Measurements from ENCODE around the gene UNK. TPM values are rescaled to one million over a fixed set of nuclear protein-coding genes. Genes with fewer than 3 reads are reported as not detected.
"Not testable (repeated sequence)": the region's sequence is repeated elsewhere in the genome, so short reads cannot be mapped to it uniquely, and the experiment has no call there.

The UNK gene
- total RNA-seq, 2 donors from 2014 or later: 18.3 to 21.8 TPM

DNA sequence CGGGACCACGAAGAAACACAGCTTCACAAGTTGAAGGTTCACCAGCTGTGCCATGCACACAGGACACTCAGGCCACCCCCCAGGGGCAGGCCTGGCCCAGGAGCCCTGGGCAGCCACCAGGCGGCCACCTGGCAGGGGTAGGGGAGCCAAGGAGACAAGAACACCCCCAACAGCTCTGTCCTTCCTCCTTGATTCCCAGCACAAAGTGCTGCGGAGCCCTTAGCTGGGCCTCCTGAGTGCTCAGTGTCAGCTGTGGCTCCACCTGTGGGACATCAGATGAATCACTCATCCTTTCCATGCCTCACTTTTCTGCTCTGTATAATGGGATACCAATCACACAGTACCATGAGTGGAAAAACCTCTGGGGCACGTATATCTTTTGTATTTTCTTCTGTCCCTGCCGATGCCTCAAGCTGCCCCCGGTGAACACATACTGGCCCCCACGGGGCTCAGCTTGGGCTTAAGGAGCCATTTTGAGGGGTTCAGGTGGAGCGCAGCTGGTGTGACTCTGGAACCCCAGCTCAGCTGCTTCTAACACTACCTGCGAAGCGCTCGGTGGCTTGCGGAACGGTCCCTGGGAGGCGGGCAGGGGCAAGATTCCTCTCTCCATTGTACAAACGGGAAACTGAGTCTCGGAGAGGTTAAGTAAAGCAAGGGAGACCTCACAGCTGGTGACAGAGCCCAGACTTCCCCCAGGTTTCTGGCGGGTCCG, 31.6 kb upstream of the UNK start:
- ATAC-seq (no peak), DNase-seq (no peak)
- intact Hi-C loops (cut with DNase I, micrococcal nuclease): loop anchor here in 1 of 2 donors (10.0 kb wide), 1 partner anchor 78 kb away; no protein-coding TSS in a partner anchor

DNA sequence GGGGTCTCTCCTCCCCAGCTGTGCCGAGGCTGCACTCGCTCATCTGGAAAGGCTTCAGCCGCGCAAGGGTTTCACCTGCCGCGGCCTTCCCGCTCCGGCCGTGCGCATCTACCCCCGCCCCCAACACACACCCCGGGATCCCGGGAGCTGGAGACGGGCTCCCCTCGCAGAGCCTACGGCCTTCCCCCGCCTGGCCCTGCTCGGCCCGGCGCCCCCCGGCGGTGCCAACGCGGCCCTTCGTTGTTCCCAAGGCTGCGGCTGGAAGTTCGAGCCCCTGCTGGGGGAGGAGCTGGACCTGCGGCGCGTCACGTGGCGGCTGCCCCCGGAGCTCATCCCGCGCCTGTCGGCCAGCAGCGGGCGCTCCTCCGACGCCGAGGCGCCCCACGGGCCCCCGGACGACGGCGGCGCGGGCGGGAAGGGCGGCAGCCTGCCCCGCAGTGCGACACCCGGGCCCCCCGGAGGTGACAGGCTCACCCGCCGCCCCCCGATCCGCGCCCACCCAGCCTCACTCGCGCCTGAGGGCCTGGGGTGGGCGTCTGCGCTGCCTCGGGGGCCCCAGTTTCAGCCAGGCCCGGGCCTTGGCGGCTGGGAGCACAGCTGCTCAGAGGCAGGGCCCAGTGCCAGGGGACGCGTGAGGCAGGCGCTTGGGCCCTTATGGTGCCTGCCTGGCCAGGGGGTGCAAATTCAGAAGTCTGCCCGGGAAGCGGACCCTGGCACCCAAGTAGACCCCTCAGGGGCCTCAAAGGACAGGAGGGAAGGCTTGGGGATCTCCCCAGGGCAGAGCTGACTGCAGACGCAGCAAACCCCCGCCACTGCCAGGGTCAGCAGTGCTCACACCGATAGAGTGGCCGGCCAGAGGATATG, 30.9 kb upstream of the UNK start:
- ATAC-seq: no peak
- intact Hi-C loops (cut with DNase I, micrococcal nuclease): loop anchor here in 1 of 2 donors (10.0 kb wide), 1 partner anchor 79 kb away; no protein-coding TSS in a partner anchor
- peak in 1 of 2 donors; percentile 70 for DNase-seq

GRCh38 chr17:75754378-75755204, 30.0 kb upstream of the UNK start:
- ATAC-seq: no peak
- DNase-seq: no peak
- intact Hi-C loops (cut with DNase I, micrococcal nuclease): loop anchor here in 1 of 2 donors (10.0 kb wide), 1 partner anchor 80 kb away; no protein-coding TSS in a partner anchor

DNA sequence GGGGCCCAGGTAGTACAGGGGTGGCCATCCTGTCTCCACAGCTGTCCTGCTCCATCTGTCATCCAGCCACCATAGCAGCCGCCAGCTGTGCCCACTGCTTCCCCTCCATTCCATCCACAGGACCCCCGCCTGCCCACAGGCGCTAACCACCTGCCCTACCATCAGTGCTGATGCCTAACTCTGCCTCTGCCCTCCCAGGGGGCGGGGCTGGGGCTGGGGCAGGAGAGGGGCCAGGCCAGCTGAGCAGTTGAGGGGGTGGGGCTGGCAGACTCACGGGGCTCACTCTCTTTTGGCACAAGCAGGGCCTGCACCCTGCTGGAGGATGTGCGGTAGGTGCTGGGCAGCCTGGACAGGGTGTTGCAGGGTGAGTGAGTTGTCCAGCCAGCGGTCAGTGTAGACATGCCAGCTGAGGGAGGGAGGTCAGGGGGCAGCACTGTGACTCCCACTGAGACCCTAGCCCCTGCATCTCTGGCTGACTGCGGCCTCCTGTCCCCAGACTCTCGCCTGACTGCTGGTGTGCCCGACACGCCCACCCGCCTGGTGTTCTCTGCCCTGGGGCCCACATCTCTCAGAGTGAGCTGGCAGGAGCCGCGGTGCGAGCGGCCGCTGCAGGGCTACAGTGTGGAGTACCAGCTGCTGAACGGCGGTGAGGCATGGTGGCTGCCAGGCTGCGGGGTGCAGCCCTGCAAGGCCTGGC, 29.3 kb upstream of the UNK start:
- ATAC-seq (no peak), DNase-seq (peak in 1 of 2 donors; percentile 24)
- intact Hi-C loops (cut with DNase I, micrococcal nuclease): loop anchor here in 1 of 2 donors (10.0 kb wide), 1 partner anchor 81 kb away; no protein-coding TSS in a partner anchor

DNA sequence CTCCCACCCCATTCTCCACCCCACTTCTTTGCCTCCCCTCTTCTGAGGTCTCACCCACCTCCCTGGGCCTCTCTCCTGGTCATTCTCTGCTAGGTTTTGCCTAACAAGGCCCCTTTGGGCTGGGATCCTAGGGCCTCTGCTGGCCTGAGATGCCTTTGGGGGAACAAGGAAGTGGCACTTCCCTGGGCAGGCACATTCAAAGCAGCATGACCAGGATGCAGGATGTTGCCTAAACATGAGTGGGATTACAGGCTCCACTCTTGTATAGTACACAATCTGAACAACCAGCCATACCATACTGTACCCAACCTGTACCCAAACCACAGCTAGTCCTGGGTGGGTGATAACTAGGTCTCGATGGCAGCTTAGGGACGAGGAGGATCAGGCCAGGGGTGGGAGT, 28.6 kb upstream of the UNK start:
- intact Hi-C loops (cut with DNase I, micrococcal nuclease): loop anchor here in 1 of 2 donors (10.0 kb wide), 1 partner anchor 81 kb away; no protein-coding TSS in a partner anchor
- no peak for DNase-seq

DNA sequence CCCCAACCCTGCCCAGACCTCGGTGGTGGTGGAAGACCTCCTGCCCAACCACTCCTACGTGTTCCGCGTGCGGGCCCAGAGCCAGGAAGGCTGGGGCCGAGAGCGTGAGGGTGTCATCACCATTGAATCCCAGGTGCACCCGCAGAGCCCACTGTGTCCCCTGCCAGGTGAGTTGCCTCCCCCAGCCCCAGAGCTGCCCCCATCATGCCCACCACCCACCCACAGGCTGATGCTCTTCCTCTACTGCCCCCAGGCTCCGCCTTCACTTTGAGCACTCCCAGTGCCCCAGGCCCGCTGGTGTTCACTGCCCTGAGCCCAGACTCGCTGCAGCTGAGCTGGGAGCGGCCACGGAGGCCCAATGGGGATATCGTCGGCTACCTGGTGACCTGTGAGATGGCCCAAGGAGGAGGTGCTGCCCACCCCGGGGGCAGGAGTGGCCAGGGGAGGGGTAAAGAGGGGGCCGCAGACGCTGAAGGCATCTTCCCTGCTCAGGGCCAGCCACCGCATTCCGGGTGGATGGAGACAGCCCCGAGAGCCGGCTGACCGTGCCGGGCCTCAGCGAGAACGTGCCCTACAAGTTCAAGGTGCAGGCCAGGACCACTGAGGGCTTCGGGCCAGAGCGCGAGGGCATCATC, 28.0 kb upstream of the UNK start:
- no peak for DNase-seq
- no peak for ATAC-seq
- intact Hi-C loops (cut with DNase I, micrococcal nuclease): loop anchor here in 1 of 2 donors (10.0 kb wide), 1 partner anchor 82 kb away; no protein-coding TSS in a partner anchor

More for the DNA sequence above, 28.6 kb upstream of the UNK start:
- no peak for ATAC-seq

- no peak for DNase-seq
- intact Hi-C loops (cut with DNase I, micrococcal nuclease): loop anchor here in 1 of 2 donors (10.0 kb wide), 1 partner anchor 82 kb away; no protein-coding TSS in a partner anchor
- no peak for ATAC-seq
Observed at GRCh38 chr17:75757086-75757681, 27.4 kb upstream of the UNK start.

DNA sequence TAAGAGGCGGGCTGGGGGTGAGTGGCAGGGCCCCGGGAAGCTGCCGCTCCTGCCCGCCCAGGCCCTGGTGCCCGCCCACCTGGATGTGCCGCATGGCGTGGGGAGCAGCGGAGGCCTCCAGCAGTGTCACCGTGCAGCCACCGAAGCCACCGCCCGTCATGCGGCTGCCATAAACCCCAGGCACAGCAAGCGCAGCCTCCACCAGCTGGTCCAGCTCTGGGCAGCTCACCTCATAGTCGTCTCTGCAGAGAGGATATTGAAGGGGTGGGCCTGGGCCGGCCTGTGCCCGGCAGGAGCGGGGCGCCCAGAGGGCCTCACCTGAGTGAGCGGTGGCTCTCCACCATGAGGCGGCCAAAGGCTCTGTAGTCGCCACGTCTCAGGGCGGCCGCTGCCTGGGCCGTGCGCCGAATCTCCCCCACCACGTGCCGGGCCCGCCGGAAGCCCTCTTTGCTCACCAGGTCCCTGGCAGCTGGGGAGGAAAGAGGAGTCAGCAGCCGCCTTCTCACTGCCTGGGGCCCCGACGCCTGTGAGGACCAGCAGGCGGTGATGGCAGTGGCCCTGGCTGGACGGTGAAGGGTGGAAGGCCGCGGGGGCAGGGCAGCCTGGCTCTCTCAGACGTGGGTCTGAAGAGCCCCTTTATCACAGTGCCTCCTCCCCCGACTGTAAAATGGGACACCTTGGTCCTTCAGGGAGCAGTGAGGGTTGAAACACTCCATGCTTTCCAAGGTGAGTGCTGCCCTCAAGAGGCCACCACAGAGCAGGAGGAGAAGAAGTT, 26.3 kb upstream of the UNK start:
- intact Hi-C loops (cut with DNase I, micrococcal nuclease): loop anchor here in 1 of 2 donors (10.0 kb wide), 1 partner anchor 84 kb away; no protein-coding TSS in a partner anchor

GRCh38 chr17:75759457-75759856, 25.1 kb upstream of the UNK start:
- intact Hi-C loops (cut with DNase I, micrococcal nuclease): loop anchor here in 1 of 2 donors (10.0 kb wide), 1 partner anchor 85 kb away; no protein-coding TSS in a partner anchor
- no peak for ATAC-seq
- no peak for DNase-seq

More for the DNA sequence above, 26.3 kb upstream of the UNK start:
- peak; percentile 19 for ATAC-seq
- DNase-seq: no peak

DNA sequence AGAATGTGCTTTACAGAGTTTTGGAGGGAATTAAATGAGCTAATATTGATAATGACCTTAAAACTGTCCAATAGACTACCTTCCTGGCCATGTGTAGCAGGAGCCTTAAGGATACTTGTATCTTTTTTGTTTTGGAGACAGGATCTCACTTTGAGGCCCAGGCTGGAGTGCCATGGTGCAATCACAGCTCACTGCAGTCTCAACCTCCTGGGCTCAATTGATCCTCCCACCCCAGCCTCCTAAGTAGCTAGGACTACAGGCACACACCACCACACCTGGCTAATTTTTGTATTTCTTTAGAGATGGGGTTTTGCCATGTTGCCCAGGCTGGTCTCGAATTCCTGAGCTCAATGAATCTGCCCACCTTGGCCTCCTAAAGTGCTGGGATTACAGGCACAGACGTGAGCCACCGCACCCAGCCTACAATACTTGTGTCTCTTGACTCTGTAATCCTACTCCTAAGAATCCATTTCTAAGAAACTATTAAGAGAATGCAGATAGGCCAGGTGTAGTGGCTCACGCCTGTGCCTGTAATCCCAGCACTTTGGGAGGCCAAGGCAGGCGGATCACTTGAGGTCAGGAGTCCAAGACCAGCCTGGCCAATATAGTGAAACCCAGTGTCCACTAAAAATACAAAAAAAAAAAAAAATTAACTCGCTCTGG, 24.5 kb upstream of the UNK start:
- not testable (repeated sequence) for DNase-seq, ATAC-seq
- intact Hi-C loops (cut with DNase I, micrococcal nuclease): loop anchor here in 1 of 2 donors (10.0 kb wide), 1 partner anchor 85 kb away; no protein-coding TSS in a partner anchor

- DNase-seq (no peak), ATAC-seq (no peak)
- intact Hi-C loops (cut with DNase I, micrococcal nuclease): no loop called here
Observed at GRCh38 chr17:75762513-75763268, 21.9 kb upstream of the UNK start.

GRCh38 chr17:75763269-75763607, 21.4 kb upstream of the UNK start:
- ATAC-seq: no peak
- DNase-seq: no peak
- intact Hi-C loops (cut with DNase I, micrococcal nuclease): no loop called here

- intact Hi-C loops (cut with DNase I, micrococcal nuclease): no loop called here
- DNase-seq (no peak), ATAC-seq (peak; percentile 31)
Observed at GRCh38 chr17:75763613-75764416, 20.8 kb upstream of the UNK start.

DNA sequence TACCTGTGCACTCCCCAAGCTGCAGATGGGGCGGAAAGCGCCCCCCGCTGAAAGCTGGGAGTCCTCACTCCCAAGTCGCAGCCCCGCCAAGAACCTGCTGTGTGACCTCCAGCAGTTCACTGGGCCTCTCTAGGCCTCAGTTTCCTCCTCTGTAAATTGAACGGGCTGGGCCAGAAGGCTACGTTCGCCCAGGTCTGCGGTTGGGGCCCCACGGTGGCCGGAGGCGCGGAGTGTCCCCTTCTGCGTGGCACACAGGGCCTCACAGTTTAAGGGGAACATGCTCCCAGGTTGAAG, 20.2 kb upstream of the UNK start:
- no peak for ATAC-seq
- DNase-seq: no peak
- intact Hi-C loops (cut with DNase I, micrococcal nuclease): no loop called here
